ENCODE results near the gene CEBPB. TPM values are rescaled to one million over a fixed set of nuclear protein-coding genes. Genes with fewer than 3 reads are reported as not detected.
A peak's percentile ranks its signal among the peaks of the same experiment; 100 is the strongest.

Gene CEBPB
- total and polyA plus RNA-seq, 2 donors from 2014 or later: 33.6 to 81.4 TPM

DNA sequence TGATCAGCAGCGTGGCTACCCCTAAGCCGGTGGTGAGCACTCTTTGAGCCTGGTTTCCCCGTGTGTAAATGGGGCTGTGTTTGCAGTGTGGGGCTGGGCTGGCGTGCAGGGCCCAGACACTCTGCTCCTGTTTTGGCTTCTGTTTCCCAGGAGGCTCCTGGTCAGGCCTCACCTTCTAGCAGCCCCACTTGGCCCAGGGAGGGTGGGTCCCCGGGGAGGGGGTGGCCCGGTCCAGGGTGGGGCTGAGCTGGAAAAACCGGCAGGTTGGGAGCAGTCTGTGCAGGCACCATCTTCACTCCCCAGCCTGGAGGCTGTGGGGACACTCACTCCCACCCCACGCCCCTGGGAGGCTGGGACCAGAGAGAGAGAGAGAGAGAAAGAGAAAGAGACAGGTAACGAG lies 25.3 kb downstream of the CEBPB start:
- TF ChIP-seq, protein P1, sequence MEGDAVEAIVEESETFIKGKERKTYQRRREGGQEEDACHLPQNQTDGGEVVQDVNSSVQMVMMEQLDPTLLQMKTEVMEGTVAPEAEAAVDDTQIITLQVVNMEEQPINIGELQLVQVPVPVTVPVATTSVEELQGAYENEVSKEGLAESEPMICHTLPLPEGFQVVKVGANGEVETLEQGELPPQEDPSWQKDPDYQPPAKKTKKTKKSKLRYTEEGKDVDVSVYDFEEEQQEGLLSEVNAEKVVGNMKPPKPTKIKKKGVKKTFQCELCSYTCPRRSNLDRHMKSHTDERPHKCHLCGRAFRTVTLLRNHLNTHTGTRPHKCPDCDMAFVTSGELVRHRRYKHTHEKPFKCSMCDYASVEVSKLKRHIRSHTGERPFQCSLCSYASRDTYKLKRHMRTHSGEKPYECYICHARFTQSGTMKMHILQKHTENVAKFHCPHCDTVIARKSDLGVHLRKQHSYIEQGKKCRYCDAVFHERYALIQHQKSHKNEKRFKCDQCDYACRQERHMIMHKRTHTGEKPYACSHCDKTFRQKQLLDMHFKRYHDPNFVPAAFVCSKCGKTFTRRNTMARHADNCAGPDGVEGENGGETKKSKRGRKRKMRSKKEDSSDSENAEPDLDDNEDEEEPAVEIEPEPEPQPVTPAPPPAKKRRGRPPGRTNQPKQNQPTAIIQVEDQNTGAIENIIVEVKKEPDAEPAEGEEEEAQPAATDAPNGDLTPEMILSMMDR (IDR thresholded peaks at IDR 0.05; ENCODE audit: borderline replicate concordance, extremely low read depth, insufficient read depth): no peak
- no peak for FAIRE-seq
- Histone ChIP-seq H3K27me3 (ENCODE audit: control insufficient read depth, insufficient read depth, low read length) (no peaks in the 10 kb centered on the region), H3K4me3 (ENCODE audit: low read length in 3 of 3) (no peak overlapping the region), H3K4me1 (ENCODE audit: control insufficient read depth in 2 of 3, insufficient read depth in 2 of 3, low read depth in 1 of 3, low read length in 3 of 3) (no peaks in the 10 kb centered on the region), H3K27ac (ENCODE audit: low read depth in 2 of 2, low read length in 2 of 2) (no peak overlapping the region), H3K36me3 (ENCODE audit: control insufficient read depth in 2 of 3, insufficient read depth in 3 of 3, low read length in 3 of 3) (no peaks in the 10 kb centered on the region), H3K9me3 (ENCODE audit: control insufficient read depth in 2 of 3, insufficient read depth in 1 of 3, low read length in 3 of 3) (no peaks in the 10 kb centered on the region), H3K9ac (ENCODE audit: low read length in 3 of 3) (no peak overlapping the region)
- DNase-seq: peak in 1 of 5 donors; percentile 52
- intact Hi-C loops (cut with DNase I): no loop called here

DNA sequence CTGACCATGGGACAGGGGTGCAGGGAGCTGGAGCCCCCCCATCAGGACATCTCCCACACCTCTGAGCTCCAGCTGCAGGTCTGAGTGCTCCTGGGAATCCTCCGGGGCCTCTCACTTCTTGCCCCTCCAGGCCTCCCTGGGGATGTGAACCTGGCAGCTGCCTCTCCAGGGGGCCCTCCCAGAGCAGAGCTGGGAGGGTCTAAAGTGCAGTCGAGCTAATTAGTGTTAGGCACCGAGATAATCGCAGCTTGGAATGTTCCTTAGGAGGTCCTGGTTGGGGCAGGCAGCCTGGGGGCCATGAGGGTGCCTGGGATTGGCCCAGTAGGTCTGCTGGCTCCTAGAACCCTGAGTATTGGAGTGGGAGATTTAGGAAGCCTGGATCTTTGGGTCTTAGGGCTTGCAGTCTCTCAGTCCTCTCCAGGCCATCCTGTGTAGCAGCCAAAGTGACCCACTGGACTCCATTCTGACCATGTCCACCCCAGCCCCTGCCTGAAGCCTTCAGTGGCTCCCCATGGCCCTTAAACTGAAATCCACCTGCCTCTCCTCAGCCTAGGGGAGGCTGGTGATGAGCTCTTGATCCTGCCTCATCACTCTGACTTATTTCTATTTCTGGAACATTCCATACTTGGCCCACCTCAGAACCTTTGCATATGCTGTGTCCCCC lies 26.0 kb downstream of the CEBPB start:
- Histone ChIP-seq H3K4me3 (ENCODE audit: low read length in 3 of 3) (no peak overlapping the region), H3K36me3 (ENCODE audit: control insufficient read depth in 2 of 3, insufficient read depth in 3 of 3, low read length in 3 of 3) (no peaks in the 10 kb centered on the region), H3K9me3 (ENCODE audit: control insufficient read depth in 2 of 3, insufficient read depth in 1 of 3, low read length in 3 of 3) (no peaks in the 10 kb centered on the region), H3K4me1 (ENCODE audit: control insufficient read depth in 2 of 3, insufficient read depth in 2 of 3, low read depth in 1 of 3, low read length in 3 of 3) (no peaks in the 10 kb centered on the region), H3K27ac (ENCODE audit: low read depth in 2 of 2, low read length in 2 of 2) (no peak overlapping the region), H3K9ac (ENCODE audit: low read length in 3 of 3) (no peak overlapping the region), H3K27me3 (ENCODE audit: control insufficient read depth, insufficient read depth, low read length) (no peaks in the 10 kb centered on the region)
- TF ChIP-seq, protein P1 (IDR thresholded peaks at IDR 0.05; ENCODE audit: borderline replicate concordance, extremely low read depth, insufficient read depth): no peak
- intact Hi-C loops (cut with DNase I): no loop called here
- peak in 4 of 5 donors; percentile 36 to 69 (median 56) for DNase-seq
- FAIRE-seq: no peak

DNA sequence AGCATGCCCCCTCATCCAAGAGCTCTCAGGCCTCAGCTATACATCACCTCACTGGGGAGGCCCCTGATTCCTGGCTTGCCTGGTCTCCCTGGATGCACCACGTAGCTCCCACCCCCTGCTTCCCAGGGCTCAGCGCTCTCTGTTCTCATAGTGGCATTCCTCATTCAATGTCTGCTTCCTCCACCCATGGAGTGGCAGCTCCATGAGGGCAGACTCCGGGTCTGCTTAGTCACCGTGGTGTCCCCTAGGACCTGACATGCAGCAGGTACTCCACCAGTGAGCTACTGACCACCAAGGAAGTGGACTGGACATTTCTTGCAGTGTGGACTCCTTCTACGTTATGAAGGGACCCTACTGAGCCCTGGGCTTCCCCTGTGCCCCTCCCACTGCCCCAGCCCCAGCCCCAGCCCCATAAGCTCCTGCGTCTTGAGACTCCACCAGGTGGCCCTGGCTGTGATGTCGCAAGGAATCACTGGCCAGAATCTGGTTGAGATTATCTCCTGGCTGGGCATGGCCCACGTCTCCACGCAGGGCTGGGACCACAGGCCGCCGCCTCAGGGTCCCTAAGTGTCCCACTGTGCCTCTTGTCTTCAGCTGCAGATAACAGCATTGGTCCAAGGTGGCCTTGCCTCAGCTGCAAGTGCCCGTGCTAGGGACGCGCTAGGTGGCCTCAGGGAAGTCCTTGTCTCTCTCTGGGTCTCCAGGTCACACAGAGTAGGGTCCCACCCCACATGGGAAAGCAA lies 26.7 kb downstream of the CEBPB start:
- intact Hi-C loops (cut with DNase I): no loop called here
- H3K27ac ChIP-seq (ENCODE audit: low read depth in 2 of 2, low read length in 2 of 2): no peak overlapping the region
- FAIRE-seq: no peak

More for the DNA sequence above, 26.7 kb downstream of the CEBPB start:
- H3K9me3 ChIP-seq (ENCODE audit: control insufficient read depth in 2 of 3, insufficient read depth in 1 of 3, low read length in 3 of 3): no peaks in the 10 kb centered on the region
- no peaks in the 10 kb centered on the region for H3K4me1 ChIP-seq (ENCODE audit: control insufficient read depth in 2 of 3, insufficient read depth in 2 of 3, low read depth in 1 of 3, low read length in 3 of 3)
- H3K9ac ChIP-seq (ENCODE audit: low read length in 3 of 3): no peak overlapping the region
- DNase-seq: peak in 1 of 5 donors; percentile 53
- TF ChIP-seq, protein P1 (IDR thresholded peaks at IDR 0.05; ENCODE audit: borderline replicate concordance, extremely low read depth, insufficient read depth): no peak
- no peak overlapping the region for H3K4me3 ChIP-seq (ENCODE audit: low read length in 3 of 3)
- no peaks in the 10 kb centered on the region for H3K27me3 ChIP-seq (ENCODE audit: control insufficient read depth, insufficient read depth, low read length)
- H3K36me3 ChIP-seq (ENCODE audit: control insufficient read depth in 2 of 3, insufficient read depth in 3 of 3, low read length in 3 of 3): no peaks in the 10 kb centered on the region
